Measurements from ENCODE around the gene C18orf32. TPM values are rescaled to one million over a fixed set of nuclear protein-coding genes. Genes with fewer than 3 reads are reported as not detected.
A peak's percentile ranks its signal among the peaks of the same experiment; 100 is the strongest.

The C18orf32 gene
- total and polyA plus RNA-seq, 2 of the 13 experiments (the other 11 are each of a cell fraction or from before 2014, with no cell fraction given), result 17.6 to 20.6 TPM

GRCh38 chr18:49486953-49487710 is at the start of gene C18orf32 (continued):
- TF ChIP-seq TERF1 (CRISPR knock-in tag; IDR thresholded peaks at IDR 0.05) (no peak), ZNF142 (CRISPR knock-in tag; IDR thresholded peaks at IDR 0.05) (no peak), KAT8 (CRISPR knock-in tag; IDR thresholded peaks at IDR 0.05) (peak; percentile 96), ZNF225 (CRISPR knock-in tag; IDR thresholded peaks at IDR 0.05) (peak; percentile 71), TMF1 (CRISPR knock-in tag; IDR thresholded peaks at IDR 0.05; ENCODE audit: low read depth) (peak; percentile 84; the same call in 1 of the 2 replicates), REL (CRISPR knock-in tag; conservative IDR thresholded peaks at IDR 0.05) (peak; percentile 96), ZNF317 (CRISPR knock-in tag; IDR thresholded peaks at IDR 0.05) (peak; percentile 61; the same call in 1 of the 2 replicates), ZC3H13 (CRISPR knock-in tag; IDR thresholded peaks at IDR 0.05) (peak; percentile 75; the same call in 1 of the 2 replicates), RARA (CRISPR knock-in tag; IDR thresholded peaks at IDR 0.05) (no peak), MXD3 (CRISPR knock-in tag; IDR thresholded peaks at IDR 0.05) (peak; percentile 77), PITX1 (CRISPR knock-in tag; IDR thresholded peaks at IDR 0.05) (peak; percentile 28; the same call in 1 of the 2 replicates), TRIM24 (CRISPR knock-in tag; IDR thresholded peaks at IDR 0.05) (no peak), NCOA2 (CRISPR knock-in tag; IDR thresholded peaks at IDR 0.05) (no peak; the same call in none of the 2 replicates), ZNF335 (CRISPR knock-in tag; IDR thresholded peaks at IDR 0.05) (0 out of 2 replicates have a peak, but pooled peaks have one; percentile 41), ZNF329 (CRISPR knock-in tag; IDR thresholded peaks at IDR 0.05; ENCODE audit: low read depth) (peak; percentile 77; the same call in 1 of the 2 replicates)

All from HepG2 (cell line).